Measurements from ENCODE around the gene C1orf226. TPM values are rescaled to one million over a fixed set of nuclear protein-coding genes. Genes with fewer than 3 reads are reported as not detected.

C1orf226 gene
- total and polyA plus RNA-seq, 2 experiments from 2014 or later: 2.8 to 6.6 TPM

- no peak overlapping the region for H3K27ac ChIP-seq
- TF ChIP-seq CTCF (IDR thresholded peaks at IDR 0.05; ENCODE audit: poor library complexity) (no peak), EZH2phosphoT487 (IDR thresholded peaks at IDR 0.05; ENCODE audit: low read depth, severe bottlenecking, unreplicated experiment) (no peak), EZH2 (IDR thresholded peaks at IDR 0.05; ENCODE audit: borderline replicate concordance) (no peak)
- no peak overlapping the region for H3K4me2 ChIP-seq
- no peaks in the 10 kb centered on the region for H3K79me2 ChIP-seq
- no peak for DNase-seq (ENCODE audit: low spot score)
- no peaks in the 10 kb centered on the region for H3K27me3 ChIP-seq
- H3K9me2 ChIP-seq (replicated peaks; ENCODE audit: insufficient read depth): no peaks in the 10 kb centered on the region
- 82% methylated on average over 9 of the region's 9 CpGs for whole genome bisulfite sequencing (ENCODE audit: low lambda C conversion rate, missing lambda C conversion rate)
- no peak overlapping the region for H3K4me3 ChIP-seq
- H3K36me3 ChIP-seq (replicated peaks; ENCODE audit: insufficient read depth, low read depth): no peaks in the 10 kb centered on the region
- H4K20me1 ChIP-seq (ENCODE audit: insufficient read depth, poor library complexity, severe bottlenecking): no peaks in the 10 kb centered on the region
- H3K9me3 ChIP-seq (ENCODE audit: low read depth): no peaks in the 10 kb centered on the region
- no peak overlapping the region for H2AFZ ChIP-seq
- H3K4me1 ChIP-seq (ENCODE audit: insufficient read depth): peaks cover 15% of the 10 kb centered on the region
Measured at GRCh38 chr1:162389971-162390370, 8.4 kb downstream of the C1orf226 start.

- Histone ChIP-seq H3K4me2 (no peak overlapping the region), H3K9me3 (ENCODE audit: low read depth) (no peaks in the 10 kb centered on the region), H2AFZ (no peak overlapping the region), H3K4me3 (no peak overlapping the region), H3K79me2 (no peaks in the 10 kb centered on the region), H3K9me2 (replicated peaks; ENCODE audit: insufficient read depth) (no peaks in the 10 kb centered on the region), H4K20me1 (ENCODE audit: insufficient read depth, poor library complexity, severe bottlenecking) (no peaks in the 10 kb centered on the region), H3K27me3 (no peaks in the 10 kb centered on the region), H3K4me1 (ENCODE audit: insufficient read depth) (peaks cover 15% of the 10 kb centered on the region), H3K36me3 (replicated peaks; ENCODE audit: insufficient read depth, low read depth) (no peaks in the 10 kb centered on the region), H3K27ac (no peak overlapping the region)
- TF ChIP-seq CTCF (IDR thresholded peaks at IDR 0.05; ENCODE audit: poor library complexity) (no peak), EZH2 (IDR thresholded peaks at IDR 0.05; ENCODE audit: borderline replicate concordance) (no peak), EZH2phosphoT487 (IDR thresholded peaks at IDR 0.05; ENCODE audit: low read depth, severe bottlenecking, unreplicated experiment) (no peak)
- no peak for DNase-seq (ENCODE audit: low spot score)
- 86% methylated on average over 15 of the region's 15 CpGs for WGBS (ENCODE audit: low lambda C conversion rate, missing lambda C conversion rate)
Measured at GRCh38 chr1:162390396-162391185, 9.1 kb downstream of the C1orf226 start.

DNA sequence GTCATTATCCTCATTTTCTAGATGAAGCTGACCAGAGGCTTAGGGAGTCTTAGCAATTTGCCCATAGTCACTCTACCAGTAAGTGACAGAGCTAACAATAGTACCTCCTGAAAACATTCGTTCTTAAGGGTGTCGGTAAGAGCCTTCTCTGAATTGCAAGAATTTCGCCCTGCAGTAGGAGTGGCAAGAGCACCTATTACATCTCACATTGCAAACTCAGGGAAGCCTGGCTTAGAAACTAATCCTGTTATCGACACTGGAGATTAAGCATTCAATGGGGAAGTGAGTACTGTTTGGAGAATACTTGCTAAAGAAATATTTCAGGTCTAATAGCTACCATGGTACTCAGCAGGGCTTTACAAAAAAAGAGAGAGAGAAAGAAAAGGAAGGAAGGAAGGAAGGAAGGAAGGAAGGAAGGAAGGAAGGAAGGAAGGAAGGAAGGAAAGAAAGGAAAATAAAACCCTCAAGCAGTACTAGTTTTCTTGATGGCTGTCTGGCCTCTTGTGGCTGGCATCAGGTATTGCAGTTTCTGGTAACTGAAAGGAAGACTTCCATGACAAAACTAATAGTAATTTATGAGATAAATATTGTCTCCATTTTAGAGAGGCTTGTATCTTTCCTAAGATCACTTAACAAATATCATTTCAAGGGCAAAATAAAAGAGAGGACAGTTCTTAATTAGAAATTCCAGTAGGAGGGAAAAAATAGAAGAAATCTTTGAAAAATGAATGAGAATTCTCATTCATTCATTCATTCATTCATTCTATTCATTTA is 10.4 kb downstream of the C1orf226 start:
- Histone ChIP-seq H3K36me3 (replicated peaks; ENCODE audit: insufficient read depth, low read depth) (no peaks in the 10 kb centered on the region), H3K9me2 (replicated peaks; ENCODE audit: insufficient read depth) (no peaks in the 10 kb centered on the region), H3K4me3 (no peak overlapping the region), H3K4me2 (peak overlapping the region; percentile 43), H3K4me1 (ENCODE audit: insufficient read depth) (peaks cover 15% of the 10 kb centered on the region), H3K79me2 (no peaks in the 10 kb centered on the region), H2AFZ (peak overlapping the region; percentile 9), H4K20me1 (ENCODE audit: insufficient read depth, poor library complexity, severe bottlenecking) (no peaks in the 10 kb centered on the region), H3K27ac (peak overlapping the region; percentile 3), H3K9me3 (ENCODE audit: low read depth) (no peaks in the 10 kb centered on the region), H3K27me3 (no peaks in the 10 kb centered on the region)
- peak; percentile 81 for TF ChIP-seq CTCF (IDR thresholded peaks at IDR 0.05; ENCODE audit: poor library complexity)
- no peak for TF ChIP-seq EZH2phosphoT487 (IDR thresholded peaks at IDR 0.05; ENCODE audit: low read depth, severe bottlenecking, unreplicated experiment)
- DNase-seq (ENCODE audit: low spot score): peak; percentile 61
- WGBS (ENCODE audit: low lambda C conversion rate, missing lambda C conversion rate): 18% methylated on average over 4 of the region's 4 CpGs

Measured in hepatocyte (in vitro differentiated cells).